ENCODE results near the gene CDH11. TPM values are rescaled to one million over a fixed set of nuclear protein-coding genes. Genes with fewer than 3 reads are reported as not detected.

The CDH11 gene
- total RNA-seq, 2 donors from 2014 or later, result 51.6 to 59.1 TPM

GRCh38 chr16:65021852-65022595 is 99.8 kb downstream of the CDH11 start:
- no peaks in the 10 kb centered on the region for H3K4me1 ChIP-seq
- no peak overlapping the region for H3K4me3 ChIP-seq
- TF ChIP-seq, protein P1, sequence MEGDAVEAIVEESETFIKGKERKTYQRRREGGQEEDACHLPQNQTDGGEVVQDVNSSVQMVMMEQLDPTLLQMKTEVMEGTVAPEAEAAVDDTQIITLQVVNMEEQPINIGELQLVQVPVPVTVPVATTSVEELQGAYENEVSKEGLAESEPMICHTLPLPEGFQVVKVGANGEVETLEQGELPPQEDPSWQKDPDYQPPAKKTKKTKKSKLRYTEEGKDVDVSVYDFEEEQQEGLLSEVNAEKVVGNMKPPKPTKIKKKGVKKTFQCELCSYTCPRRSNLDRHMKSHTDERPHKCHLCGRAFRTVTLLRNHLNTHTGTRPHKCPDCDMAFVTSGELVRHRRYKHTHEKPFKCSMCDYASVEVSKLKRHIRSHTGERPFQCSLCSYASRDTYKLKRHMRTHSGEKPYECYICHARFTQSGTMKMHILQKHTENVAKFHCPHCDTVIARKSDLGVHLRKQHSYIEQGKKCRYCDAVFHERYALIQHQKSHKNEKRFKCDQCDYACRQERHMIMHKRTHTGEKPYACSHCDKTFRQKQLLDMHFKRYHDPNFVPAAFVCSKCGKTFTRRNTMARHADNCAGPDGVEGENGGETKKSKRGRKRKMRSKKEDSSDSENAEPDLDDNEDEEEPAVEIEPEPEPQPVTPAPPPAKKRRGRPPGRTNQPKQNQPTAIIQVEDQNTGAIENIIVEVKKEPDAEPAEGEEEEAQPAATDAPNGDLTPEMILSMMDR (IDR thresholded peaks at IDR 0.05), result no peak
- no peaks in the 10 kb centered on the region for H3K27me3 ChIP-seq
- no peaks in the 10 kb centered on the region for H3K36me3 ChIP-seq
- DNase-seq (ENCODE audit: low spot score), result no peak
- H3K9me3 ChIP-seq, result no peaks in the 10 kb centered on the region
- H3K27ac ChIP-seq, result no peak overlapping the region

DNA sequence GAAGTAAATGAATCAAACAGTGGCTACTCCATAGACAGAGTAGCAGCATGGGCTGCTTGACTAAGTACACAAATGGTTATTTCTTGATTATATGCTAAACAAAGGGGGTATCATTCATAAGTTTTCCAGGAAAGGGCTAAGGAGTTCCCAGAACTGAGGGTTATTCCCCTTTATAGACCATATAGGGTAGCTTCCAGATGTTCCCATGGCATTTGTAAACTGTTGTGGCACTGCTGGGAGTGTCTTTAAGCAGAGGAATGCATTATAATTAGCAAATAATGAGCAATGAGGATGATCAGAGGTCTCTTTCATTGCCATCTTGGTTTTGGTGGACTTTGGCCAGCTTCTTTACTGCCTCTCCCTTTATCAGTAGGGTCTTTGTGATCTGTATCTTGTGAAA is 105.1 kb downstream of the CDH11 start:
- Histone ChIP-seq H3K9me3 (no peaks in the 10 kb centered on the region), H3K4me3 (no peak overlapping the region), H3K27me3 (no peaks in the 10 kb centered on the region), H3K4me1 (no peaks in the 10 kb centered on the region), H3K36me3 (no peaks in the 10 kb centered on the region), H3K27ac (no peak overlapping the region)
- no peak for DNase-seq (ENCODE audit: low spot score)
- TF ChIP-seq, protein P1 (IDR thresholded peaks at IDR 0.05), result no peak

DNA sequence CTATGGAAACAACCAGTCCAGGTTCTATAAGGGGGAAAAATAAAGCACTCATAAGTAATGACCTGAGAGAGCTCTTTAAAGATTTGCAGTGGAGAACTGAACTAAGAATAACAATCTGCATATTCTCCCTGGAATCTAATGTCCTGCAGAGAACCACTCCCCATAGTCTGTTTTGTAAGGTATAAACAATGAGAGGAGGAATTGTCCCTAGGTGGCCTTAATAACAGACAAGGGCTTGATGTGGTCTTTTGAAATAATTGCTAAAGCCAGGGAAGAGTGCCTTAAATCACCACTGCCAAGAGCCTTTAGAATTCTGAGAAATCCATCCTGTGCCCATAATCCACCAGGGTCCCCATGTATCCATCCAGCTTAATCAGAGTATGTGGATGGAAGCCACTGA is 106.3 kb downstream of the CDH11 start:
- H3K4me3 ChIP-seq, result no peak overlapping the region
- H3K27ac ChIP-seq, result no peak overlapping the region
- H3K27me3 ChIP-seq, result no peaks in the 10 kb centered on the region
- TF ChIP-seq, protein P1 (IDR thresholded peaks at IDR 0.05), result no peak
- no peaks in the 10 kb centered on the region for H3K9me3 ChIP-seq
- no peaks in the 10 kb centered on the region for H3K36me3 ChIP-seq
- H3K4me1 ChIP-seq, result no peaks in the 10 kb centered on the region
- no peak for DNase-seq (ENCODE audit: low spot score)

GRCh38 chr16:65012357-65012756 is 109.5 kb downstream of the CDH11 start:
- Histone ChIP-seq H3K27me3 (no peaks in the 10 kb centered on the region), H3K36me3 (no peaks in the 10 kb centered on the region), H3K4me3 (no peak overlapping the region), H3K9me3 (no peaks in the 10 kb centered on the region), H3K27ac (no peak overlapping the region), H3K4me1 (no peaks in the 10 kb centered on the region)
- DNase-seq (ENCODE audit: low spot score), result no peak
- TF ChIP-seq, protein P1 (IDR thresholded peaks at IDR 0.05), result no peak

DNA sequence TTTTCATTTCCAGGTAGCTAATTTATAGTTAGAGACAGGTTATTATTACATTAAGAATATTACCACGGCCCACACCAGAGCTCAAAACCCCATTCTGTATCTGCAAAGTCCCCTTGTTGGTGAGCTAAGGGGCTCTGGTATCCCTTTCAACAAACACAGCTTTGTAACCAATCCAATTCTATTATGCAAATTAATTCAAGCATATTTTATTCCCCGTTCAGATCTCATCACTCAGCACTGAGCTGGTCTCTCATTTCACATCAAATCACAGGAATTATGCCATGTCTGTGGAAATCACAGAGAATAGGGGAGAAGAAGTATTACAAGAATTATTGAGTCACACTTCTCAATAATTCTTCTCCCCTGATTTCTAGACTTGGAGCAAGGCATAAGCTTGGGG is 111.7 kb downstream of the CDH11 start:
- Histone ChIP-seq H3K27ac (no peak overlapping the region), H3K36me3 (no peaks in the 10 kb centered on the region), H3K4me3 (no peak overlapping the region), H3K9me3 (no peaks in the 10 kb centered on the region), H3K27me3 (no peaks in the 10 kb centered on the region), H3K4me1 (no peaks in the 10 kb centered on the region)
- DNase-seq (ENCODE audit: low spot score), result no peak
- TF ChIP-seq, protein P1 (IDR thresholded peaks at IDR 0.05), result no peak

DNA sequence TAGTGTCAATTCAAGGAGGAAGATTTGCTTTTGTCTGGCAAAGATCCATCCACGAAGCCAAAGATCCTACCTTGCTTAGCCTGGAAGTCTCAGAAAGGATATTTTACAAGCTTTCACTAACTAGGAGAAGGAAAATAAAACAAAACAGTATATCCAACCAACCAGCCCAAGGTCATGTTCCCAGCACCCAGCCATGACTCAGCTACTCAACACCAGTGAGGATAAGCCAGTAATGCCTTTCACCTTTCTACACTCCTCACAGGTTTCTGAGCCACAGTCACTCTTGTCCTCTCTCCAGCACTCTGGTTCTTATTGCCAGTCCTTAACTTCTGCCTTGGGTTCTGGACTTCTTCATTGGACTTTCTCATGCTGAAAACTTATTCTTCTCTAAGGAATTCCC is 116.2 kb downstream of the CDH11 start:
- Histone ChIP-seq H3K4me3 (no peak overlapping the region), H3K27ac (no peak overlapping the region), H3K27me3 (no peaks in the 10 kb centered on the region), H3K4me1 (no peaks in the 10 kb centered on the region), H3K36me3 (peaks cover 8% of the 10 kb centered on the region), H3K9me3 (no peaks in the 10 kb centered on the region)
- TF ChIP-seq, protein P1 (IDR thresholded peaks at IDR 0.05), result no peak
- no peak for DNase-seq (ENCODE audit: low spot score)
